GM19455 (cell line): ENCODE data around the gene HGFAC.

Experiments used
- ATAC-seq: cut with Tn5 transposase; IDR thresholded peaks from one replicate; pipeline ENCODE4 v1.9.1; 2021; ENCODE audit not compliant: unreplicated experiment

HGFAC gene

GRCh38 chr4:3441501-3442459 lies at the start of gene HGFAC:
TSS of gene HGFAC (plus strand) at chr4:3441968. CDS start at chr4:3442002, 34 bp downstream.
- ATAC-seq = no peak

DNA sequence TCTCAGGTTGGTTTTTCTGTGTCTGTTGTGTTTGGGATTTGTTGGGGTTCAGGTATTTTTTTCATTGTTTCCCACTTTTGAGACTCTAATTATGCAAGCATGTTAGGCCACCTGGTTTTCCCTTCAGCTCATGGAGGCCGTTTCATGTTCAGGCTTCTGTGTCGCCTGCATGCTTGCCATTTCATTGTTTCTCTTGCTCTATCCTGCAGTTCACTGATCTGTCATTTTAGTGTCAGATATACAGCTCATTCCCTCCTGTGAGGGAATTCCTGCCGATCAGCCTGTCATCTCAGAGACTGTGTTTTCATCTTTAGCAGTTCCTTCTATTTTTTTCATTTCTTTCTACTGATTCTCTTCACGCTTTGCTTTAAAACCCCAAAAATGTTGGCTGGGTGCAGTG lies 49.4 kb upstream of the HGFAC start:
- no peak for ATAC-seq

DNA sequence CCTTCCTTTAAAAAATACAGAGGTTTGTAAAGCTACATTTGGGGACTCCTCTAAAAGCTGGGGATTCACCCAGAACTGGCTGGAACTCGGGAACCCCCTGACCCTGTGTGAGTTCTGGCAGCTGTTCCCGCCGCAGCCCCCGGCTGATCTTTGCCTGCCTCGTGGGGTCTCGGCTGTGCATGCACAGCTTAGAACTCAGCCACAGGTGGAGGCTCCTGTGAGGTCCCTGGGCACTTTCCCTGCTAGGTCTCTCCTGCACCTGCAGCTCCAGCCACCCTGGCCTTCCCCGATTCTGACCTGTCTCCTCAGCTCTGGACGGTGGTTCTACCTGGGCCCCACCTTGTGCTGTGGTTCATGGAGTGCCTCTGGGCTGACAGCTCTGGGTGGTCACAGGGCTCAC lies 48.6 kb upstream of the HGFAC start:
- ATAC-seq = no peak

- ATAC-seq = no peak
Observed at GRCh38 chr4:3396600-3396999, 45.2 kb upstream of the HGFAC start.

GRCh38 chr4:3397128-3397527 lies 44.6 kb upstream of the HGFAC start:
- ATAC-seq = no peak

- no peak for ATAC-seq
Observed at GRCh38 chr4:3399277-3400194, 42.2 kb upstream of the HGFAC start.

DNA sequence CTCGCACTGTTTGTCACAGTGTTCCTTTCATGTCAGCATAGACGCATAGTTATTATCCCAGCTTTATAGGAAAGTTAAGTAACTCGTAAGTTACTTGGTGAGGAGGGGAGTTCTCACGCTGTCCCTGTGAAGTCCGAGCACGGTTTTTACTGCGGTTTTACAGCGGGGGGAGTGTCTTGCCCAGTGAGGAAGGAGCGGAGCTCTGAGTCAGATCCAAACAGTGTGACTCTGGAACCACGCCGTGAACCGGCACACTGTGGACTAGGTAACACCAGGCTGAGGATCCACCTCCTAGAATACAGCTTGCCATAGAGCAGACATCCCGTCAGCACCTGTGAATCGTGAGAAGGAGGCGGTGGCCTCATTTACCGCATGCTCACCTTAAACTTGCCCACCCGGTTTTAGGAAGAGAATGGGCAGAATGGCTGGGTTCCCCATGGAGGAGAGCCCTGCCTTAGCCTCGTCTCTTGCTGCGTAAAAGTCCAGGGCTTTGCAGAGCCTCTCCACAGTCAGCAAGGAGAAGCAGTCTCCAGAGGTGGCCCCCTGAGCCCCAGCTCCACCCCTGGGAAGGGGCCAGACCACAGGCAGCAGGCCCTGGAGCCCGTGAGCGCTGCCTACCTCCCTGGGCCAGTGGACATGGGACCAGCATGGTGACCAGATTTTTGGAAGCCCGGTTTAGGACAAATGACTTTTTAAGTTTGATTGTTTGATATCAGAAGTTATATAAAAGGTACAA lies 40.2 kb upstream of the HGFAC start:
- no peak for ATAC-seq

GRCh38 chr4:3402491-3403347 lies 39.0 kb upstream of the HGFAC start:
- ATAC-seq = no peak

- ATAC-seq = no peak
Observed at GRCh38 chr4:3403348-3403906, 38.3 kb upstream of the HGFAC start.

DNA sequence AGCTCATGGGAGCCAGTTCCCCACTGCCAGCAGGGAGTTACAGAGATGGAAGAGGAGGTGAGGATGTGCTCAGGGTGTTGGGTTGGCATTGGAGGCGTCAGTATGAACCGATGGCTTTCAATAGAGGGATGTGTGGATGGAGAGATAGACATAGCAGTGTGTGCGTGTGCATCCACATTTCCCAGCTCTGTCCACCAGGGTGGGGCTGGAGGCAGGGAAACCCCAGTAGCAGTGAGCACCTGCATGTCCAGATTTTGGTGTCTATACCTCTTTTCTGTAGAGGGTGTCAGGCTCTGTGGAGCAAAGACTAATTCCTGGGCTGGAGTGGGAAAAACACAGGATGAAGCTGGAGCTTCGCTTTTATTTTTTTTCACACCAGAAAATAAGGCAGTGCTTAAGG lies 37.2 kb upstream of the HGFAC start:
- no peak for ATAC-seq

GRCh38 chr4:3405176-3405575 lies 36.6 kb upstream of the HGFAC start:
- no peak for ATAC-seq

DNA sequence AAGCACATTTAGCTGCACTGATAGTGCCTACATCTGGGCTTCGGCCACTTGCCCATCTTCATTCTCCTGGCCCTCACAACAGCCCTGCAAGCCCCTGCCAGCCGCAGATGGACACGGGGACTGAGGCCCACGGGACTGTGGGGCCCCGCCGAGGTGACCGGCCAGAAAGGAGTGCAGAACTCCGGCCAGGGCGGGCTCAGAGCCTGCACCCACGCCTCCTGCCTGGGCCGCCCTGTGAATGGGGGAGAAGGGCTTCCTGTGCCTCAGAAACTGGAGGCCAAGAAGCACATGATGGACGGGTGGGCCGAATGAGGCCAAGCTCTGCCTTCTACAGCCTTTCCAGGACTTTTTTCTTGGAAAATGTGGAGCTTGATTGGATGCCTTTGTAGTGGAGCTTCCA lies 35.7 kb upstream of the HGFAC start:
- ATAC-seq = no peak

DNA sequence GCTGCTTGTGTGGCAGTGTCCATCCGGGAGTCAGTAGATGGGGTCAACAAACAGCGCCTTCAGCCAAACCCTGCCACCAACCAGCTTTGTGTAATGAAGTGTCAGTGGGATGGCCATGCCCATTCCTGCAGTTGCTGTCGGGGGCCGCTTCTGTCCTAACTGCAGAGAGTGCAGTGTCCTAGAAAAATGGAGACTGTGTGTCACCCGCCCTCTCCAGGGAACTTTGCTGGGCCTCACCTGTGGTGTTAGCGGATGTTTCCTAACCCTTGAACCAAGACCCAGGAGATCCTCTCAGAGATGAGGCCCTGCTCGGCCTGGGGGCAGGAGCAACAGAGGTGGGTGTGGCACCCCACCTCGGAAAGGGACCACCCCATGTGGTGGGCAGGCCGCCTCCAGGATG lies 35.3 kb upstream of the HGFAC start:
- ATAC-seq = no peak

DNA sequence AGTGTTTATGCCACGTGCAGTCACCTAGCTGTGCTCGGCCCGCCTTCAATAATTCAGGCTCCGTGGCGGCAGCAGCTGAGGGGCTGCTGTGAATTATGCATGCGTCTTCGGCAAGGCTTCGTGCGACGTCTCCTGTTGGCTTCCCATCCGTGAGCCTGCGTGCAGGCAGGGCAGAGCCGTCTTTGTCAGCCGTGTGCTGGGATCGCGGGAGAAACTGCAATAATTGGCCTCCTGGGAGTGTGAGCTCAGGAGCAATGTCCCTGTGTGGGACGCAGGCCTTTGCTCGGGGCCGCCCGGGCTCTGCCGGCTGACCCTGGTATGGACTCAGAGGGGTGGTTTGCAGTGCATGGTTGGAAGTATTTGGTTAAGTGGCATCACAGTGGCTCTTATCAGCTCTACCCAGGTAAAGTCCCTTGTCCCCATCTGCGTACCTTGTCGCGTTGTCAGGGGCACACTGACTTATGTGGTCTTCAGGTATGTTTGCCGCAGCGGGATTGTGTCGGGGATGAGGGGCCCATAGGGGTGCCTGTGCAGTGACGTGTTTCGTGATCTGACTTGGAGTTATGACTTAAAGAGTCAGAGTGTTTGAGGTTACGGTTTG lies 34.5 kb upstream of the HGFAC start:
- no peak for ATAC-seq

DNA sequence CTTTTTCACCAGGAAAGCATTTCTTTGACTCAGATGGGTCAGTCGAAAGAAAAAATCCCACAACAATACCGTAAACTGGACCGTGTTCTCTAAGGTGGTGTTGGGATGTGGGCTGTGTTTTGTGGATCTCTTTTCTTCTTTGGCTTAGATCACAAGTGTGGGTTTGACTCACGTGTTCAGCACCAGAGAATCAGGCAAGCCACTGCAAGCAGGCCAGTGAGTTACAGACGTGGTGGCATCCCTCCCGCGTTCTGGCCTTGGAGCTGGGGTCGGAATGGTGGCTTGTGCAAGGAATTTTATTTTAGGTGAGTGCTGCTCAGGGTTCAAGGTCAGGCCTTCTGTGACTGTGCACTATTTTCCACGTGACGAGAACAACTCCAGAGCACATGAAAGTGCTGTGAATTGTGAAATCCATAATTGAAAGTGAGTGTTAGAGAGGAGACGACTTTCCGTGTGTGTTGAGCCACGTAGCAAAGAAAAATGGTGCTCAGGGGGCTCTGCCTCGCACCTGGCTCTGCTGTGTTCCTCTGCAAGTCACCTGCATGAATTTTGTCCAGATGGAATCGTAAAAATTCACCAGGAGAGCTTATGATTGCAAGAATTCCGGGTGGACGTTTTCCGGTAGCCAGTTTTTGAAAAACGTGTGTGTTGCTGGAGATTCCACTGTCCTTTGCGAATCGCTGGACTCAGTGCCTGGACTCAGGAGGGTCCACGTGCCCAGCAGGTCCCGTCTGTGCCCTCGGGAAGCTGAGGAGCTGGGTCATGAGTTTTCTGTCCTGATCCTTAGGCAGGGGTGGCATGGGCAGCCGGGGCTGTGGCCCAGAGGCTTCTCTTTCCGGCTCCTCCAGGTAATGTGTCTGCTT lies 33.6 kb upstream of the HGFAC start:
- ATAC-seq = no peak

DNA sequence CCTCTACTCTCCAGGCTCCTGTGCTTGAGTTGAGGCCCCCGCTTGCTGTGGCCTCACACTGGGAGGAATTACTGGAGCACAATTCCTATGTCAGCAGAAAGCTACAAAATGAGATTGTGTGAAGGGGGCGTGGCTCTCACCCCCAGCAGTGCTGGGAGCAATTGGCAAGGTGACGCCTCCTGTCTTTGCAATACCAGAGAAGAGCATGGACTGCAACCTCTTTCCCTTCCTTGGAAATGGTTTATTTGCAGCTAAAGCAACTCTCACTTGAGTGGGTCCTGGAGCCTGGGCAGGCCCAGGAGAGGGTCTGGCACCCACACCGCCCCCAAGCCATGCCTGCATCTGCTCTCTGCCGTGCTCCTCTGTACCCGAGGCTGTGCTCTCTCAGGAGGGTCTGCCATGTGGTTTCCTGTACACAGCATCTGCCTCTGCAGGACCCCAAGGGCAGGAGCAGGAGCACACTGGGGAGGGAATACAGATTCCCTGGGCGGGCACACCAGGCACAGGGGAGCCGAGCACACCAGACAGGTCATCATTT lies 32.9 kb upstream of the HGFAC start:
- ATAC-seq = no peak

DNA sequence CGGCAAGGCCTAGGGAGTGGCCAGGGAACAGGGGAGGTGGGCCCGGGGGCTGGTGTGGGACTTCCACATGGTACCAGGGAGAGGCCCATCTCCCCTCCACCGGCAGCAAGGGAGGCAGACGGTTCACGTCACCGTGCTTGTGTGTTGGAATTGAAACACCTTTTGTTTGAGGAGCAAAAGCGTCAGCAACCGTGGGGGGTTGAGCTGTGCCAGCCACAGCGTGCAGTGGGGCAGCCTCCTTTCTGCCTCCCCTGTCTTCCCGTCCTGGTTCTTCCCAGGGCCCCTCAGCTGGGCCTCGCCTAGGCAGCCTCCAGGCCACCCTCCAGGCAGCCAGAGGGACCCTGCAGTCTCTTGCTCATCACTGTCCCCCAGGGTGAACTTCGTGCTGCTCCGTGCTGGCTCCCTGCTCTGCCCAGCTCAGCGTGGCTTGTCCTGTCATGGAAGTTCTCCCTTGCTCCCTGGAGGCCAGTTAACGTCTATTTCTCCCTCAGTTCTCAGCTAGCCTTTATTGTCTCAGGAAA lies 32.1 kb upstream of the HGFAC start:
- ATAC-seq = no peak
